Astrocyte of the cerebellum (primary cell): ENCODE results near the gene SYAP1.
"Not testable (repeated sequence)": the region's sequence is repeated elsewhere in the genome, so short reads cannot be mapped to it uniquely, and the experiment has no call there.

ENCODE experiments used
- DNase-seq: peaks from one replicate; pipeline ENCODE4 v3.0.0-alpha.2; 2011; ENCODE audit warnings: low read depth
- H3K4me3 ChIP-seq: 2 replicates; pipeline ENCODE4 v1.5.1; 2011; ENCODE audit warnings: mild to moderate bottlenecking, low read depth, low read length, moderate library complexity
- CTCF ChIP-seq: IDR thresholded peaks from 2 replicates; pipeline ENCODE4 v1.5.1; 2012; ENCODE audit warnings: low read length, low read depth, moderate library complexity, mild to moderate bottlenecking; ENCODE audit errors: missing control alignments
- in situ Hi-C: cut with HindIII; loops from 2 replicates; pipeline ENCODE4 v1.10.0; 2017; ENCODE audit warnings: low sequenced_read_pairs

SYAP1 gene

GRCh38 chrX:16711219-16711811, 8.1 kb upstream of the SYAP1 start:
- TF ChIP-seq CTCF: no peak
- DNase-seq: no peak
- in situ Hi-C loops: no loop called here
- peak overlapping the region; percentile 58 for H3K4me3 ChIP-seq

GRCh38 chrX:16711893-16712547, 7.4 kb upstream of the SYAP1 start:
- in situ Hi-C loops: no loop called here
- no peak for TF ChIP-seq CTCF
- H3K4me3 ChIP-seq: peak overlapping the region; percentile 58
- no peak for DNase-seq

DNA sequence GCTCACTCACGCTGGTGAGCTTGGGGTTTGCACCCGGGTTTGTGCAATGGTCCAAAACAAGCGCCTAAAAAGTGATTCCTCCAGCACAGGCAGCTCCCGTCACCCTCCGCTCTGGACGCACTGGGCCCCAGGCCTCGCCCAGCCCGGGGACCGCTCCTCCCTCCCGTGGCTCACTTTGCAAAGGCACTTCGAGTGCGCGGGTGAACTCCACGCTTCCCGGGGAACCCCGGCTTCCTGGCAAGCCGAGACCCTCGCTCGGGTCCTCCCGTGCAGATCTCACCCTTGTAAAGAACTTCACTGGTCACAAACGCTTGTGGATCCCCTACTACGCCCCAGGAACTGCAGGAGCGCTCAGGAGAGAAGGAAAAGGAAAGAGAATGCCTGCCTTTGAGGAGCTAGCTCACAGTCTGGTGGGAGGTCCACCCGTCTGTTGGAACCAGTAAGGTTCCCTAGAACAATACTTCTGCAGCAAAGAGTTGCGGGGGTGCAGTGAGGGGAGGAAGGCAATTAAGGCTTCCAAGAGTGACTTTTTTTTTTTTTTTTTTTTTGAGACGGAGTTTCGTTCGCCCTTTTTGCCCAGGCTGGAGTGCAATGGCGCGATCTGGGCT, 6.8 kb upstream of the SYAP1 start, which contains the start of gene CTPS2:
Gene CTPS2, minus strand, starts transcription at position 122 of the 608 bp plus-strand sequence. CDS start 9,767 bp downstream, outside the sequence.
- TF ChIP-seq CTCF: no peak
- DNase-seq: no peak
- peak within 1 kb of the TSS; percentile 58 for H3K4me3 ChIP-seq
- in situ Hi-C loops: no loop called here

GRCh38 chrX:16714504-16714903, 4.9 kb upstream of the SYAP1 start:
- H3K4me3 ChIP-seq: no peak overlapping the region
- no peak for TF ChIP-seq CTCF
- DNase-seq: no peak
- in situ Hi-C loops: no loop called here

DNA sequence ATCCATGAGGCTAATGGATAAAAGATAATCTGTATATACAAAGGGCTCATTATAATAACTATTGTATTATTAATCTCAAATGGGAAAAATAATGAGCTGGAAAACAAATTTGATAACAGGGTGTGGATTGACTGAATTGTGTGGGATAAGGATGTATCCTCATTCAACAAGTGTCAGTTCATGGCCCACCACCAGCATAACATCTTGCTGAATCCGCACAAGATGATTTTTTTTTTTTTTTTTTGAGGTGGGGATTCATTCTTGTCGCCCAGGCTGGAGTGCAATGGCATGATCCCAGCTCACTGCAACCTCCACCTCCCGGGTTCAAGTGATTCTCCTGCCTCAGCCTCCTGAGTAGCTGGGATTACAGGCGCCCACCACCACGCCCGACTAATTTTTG, 3.8 kb upstream of the SYAP1 start:
- DNase-seq, H3K4me3 ChIP-seq, in situ Hi-C loops: not testable (repeated sequence)

DNA sequence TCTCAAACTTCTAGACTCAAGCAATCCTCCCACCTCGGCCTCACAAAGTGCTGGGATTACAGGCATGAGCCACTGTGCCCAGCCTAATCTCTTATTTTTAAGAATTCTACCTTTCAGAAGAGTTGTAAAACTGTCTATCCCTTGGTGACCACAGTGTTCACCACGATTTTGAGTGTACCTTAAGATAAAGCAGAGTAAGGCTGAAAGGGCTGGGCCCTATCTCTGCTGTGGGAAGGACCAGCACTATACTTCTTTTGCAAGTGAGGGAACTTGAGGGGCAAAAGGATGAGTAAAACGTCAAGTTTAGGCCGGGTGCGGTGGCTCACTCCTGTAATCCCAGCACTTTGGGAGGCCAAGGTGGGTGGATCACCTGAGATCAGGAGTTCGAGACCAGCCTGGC, 3.0 kb upstream of the SYAP1 start:
- in situ Hi-C loops, DNase-seq: not testable (repeated sequence)

DNA sequence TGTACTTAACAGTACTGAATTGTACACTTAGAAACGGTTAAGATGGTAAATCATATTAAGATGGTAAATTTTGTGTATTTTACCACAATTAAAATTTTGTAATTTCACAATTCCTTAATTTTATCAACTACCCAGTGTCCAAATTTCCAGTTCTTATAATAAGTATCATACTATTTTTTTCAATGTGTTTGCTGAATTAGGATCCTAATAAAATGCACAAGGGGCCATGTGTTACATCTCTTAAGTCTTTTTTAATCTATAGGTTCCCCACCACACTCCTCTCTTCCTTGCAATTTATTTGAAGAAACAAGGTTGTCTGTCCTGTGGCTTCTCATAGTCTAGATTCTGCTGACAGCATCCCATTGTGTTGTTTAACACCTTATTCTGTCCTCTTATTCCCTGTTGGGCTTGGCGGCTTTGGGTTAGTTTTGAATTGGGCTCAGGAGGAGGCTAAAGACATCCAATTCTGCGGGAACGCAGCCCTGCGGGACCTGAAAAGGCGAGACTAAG, 533 bp upstream of the SYAP1 start:
- no peak for DNase-seq
- TF ChIP-seq CTCF: no peak
- H3K4me3 ChIP-seq: peak overlapping the region; percentile 74
- in situ Hi-C loops: no loop called here

More for the DNA sequence above, 3.0 kb upstream of the SYAP1 start:
- not testable (repeated sequence) for H3K4me3 ChIP-seq
